ENCODE results near the gene SLC25A14.

- TF ChIP-seq CTCF (conservative IDR thresholded peaks at IDR 0.05; ENCODE audit: low read depth, low read length): no peak
- no peak for TF ChIP-seq EZH2 (IDR thresholded peaks at IDR 0.05; ENCODE audit: borderline replicate concordance, low read depth, low read length, poor library complexity, severe bottlenecking)
Observed at GRCh38 chrX:130386408-130386808, 46.7 kb downstream of the SLC25A14 start.
